SK-N-SH (cell line): ENCODE results near the gene SLC6A17. TPM values are rescaled to one million over a fixed set of nuclear protein-coding genes. Genes with fewer than 3 reads are reported as not detected.
A peak's percentile ranks its signal among the peaks of the same experiment; 100 is the strongest.

Experiments used
- CTCF ChIA-PET: fragments of 300-600, 350-600 bp; formaldehyde crosslinking; extraction: SDS; loops from one replicate; lab custom pipeline; 2021; lab: Yijun Ruan, JAX
- POLR2A ChIA-PET: fragments of 350-600 bp; sonication (Branson Sonifier 250); formaldehyde crosslinking; extraction: SDS; loops from one replicate; lab custom pipeline; 2020; ENCODE audit warnings: antibody characterized with exemption, inconsistent platforms; lab: Yijun Ruan, JAX
- DNase-seq: peaks from one replicate; pipeline ENCODE4 v3.0.0; 2012
- H2AFZ ChIP-seq: fragments of 200-600 bp; sonication (generic); 2 replicates; pipeline ENCODE4 v1.8.1; 2016; ENCODE audit warnings: antibody characterized with exemption, mild to moderate bottlenecking, low read depth
- H3F3A ChIP-seq: fragments of 200-600 bp; sonication (generic); replicated peaks from 2 replicates; pipeline ENCODE3; 2016; ENCODE audit warnings: antibody characterized with exemption, mild to moderate bottlenecking; ENCODE audit not compliant: insufficient read depth
- H3K27ac ChIP-seq, 2 experiments: fragments of 200-500 bp in 1 of 2; fragments of 200-600 bp in 1 of 2; sonication (Bioruptor generic) in 1 of 2; sonication (generic), shearing (Covaris generic) in 1 of 2; 2 replicates each; pipeline versions ENCODE4 v1.5.1 to v1.6.1; 2014 to 2016; ENCODE audit warnings: low read depth in 2 of 2, inconsistent platforms in 1 of 2, low read length in 1 of 2, mild to moderate bottlenecking in 1 of 2, mixed read lengths in 1 of 2
- H3K27me3 ChIP-seq: fragments of 200-600 bp; sonication (generic), shearing (Covaris generic); 2 replicates; pipeline ENCODE4 v1.6.1; 2016; ENCODE audit warnings: mixed run types; ENCODE audit not compliant: insufficient read depth
- H3K36me3 ChIP-seq, 2 experiments: fragments of 200-500 bp in 1 of 2; fragments of 200-600 bp in 1 of 2; sonication (Bioruptor generic) in 1 of 2; sonication (generic) in 1 of 2; replicated peaks in 1 of 2; 2 replicates each; pipeline versions ENCODE3 to v1.5.1; 2014 to 2016; ENCODE audit warnings: low read length in 1 of 2, mild to moderate bottlenecking in 1 of 2; ENCODE audit not compliant: insufficient read depth in 2 of 2, control insufficient read depth in 1 of 2
- H3K4me1 ChIP-seq, 2 experiments: fragments of 200-500 bp in 1 of 2; fragments of 200-600 bp in 1 of 2; sonication (Bioruptor generic) in 1 of 2; sonication (generic), shearing (Covaris generic) in 1 of 2; 2 replicates each; pipeline versions ENCODE4 v1.5.1 to v1.6.1; 2014 to 2016; ENCODE audit warnings: low read depth in 1 of 2, low read length in 1 of 2, mixed run types in 1 of 2; ENCODE audit not compliant: insufficient read depth in 2 of 2, control insufficient read depth in 1 of 2
- H3K4me2 ChIP-seq: fragments of 200-600 bp; sonication (generic), shearing (Covaris generic); 2 replicates; pipeline ENCODE4 v1.6.1; 2017; ENCODE audit warnings: mixed run types
- H3K4me3 ChIP-seq, 2 experiments: fragments of 200-500 bp in 1 of 2; fragments of 200-600 bp in 1 of 2; sonication (Bioruptor generic) in 1 of 2; sonication (generic), shearing (Covaris generic) in 1 of 2; 2 replicates each; pipeline versions ENCODE4 v1.5.1 to v1.8.1; 2014 to 2016; ENCODE audit warnings: low read depth in 2 of 2, inconsistent platforms in 1 of 2, low read length in 1 of 2, mild to moderate bottlenecking in 1 of 2, mixed read lengths in 1 of 2, moderate library complexity in 1 of 2
- H3K79me2 ChIP-seq: fragments of 200-600 bp; sonication (generic); 2 replicates; pipeline ENCODE4 v1.8.1; 2017; ENCODE audit warnings: mild to moderate bottlenecking; ENCODE audit not compliant: insufficient read depth
- H3K9ac ChIP-seq: fragments of 200-600 bp; sonication (generic); 2 replicates; pipeline ENCODE4 v1.6.1; 2017; ENCODE audit warnings: mixed run types
- H3K9me2 ChIP-seq: fragments of 200-600 bp; sonication (generic); 2 replicates; pipeline ENCODE4 v1.6.1; 2017; ENCODE audit warnings: mixed run types
- H3K9me3 ChIP-seq: fragments of 200-600 bp; sonication (generic); 2 replicates; pipeline ENCODE4 v1.6.1; 2017; ENCODE audit warnings: mixed run types, mild to moderate bottlenecking, moderate library complexity
- H4K20me1 ChIP-seq: fragments of 200-600 bp; sonication (generic); 2 replicates; pipeline ENCODE4 v1.6.1; 2017; ENCODE audit warnings: mild to moderate bottlenecking, mixed run types; ENCODE audit not compliant: insufficient read depth
- CHD2 ChIP-seq: fragments of 150-350 bp; IDR thresholded peaks from 2 replicates; pipeline ENCODE4 v1.6.1; 2018; ENCODE audit warnings: low read length; ENCODE audit not compliant: partially characterized antibody
- ELF1 ChIP-seq: IDR thresholded peaks from 2 replicates; pipeline ENCODE4 v1.4.0; 2012
- EP300 ChIP-seq, 2 experiments: IDR thresholded peaks; 2 replicates each; pipeline versions ENCODE4 v1.4.0 to v1.6.1; 2012; ENCODE audit warnings: borderline replicate concordance in 1 of 2, low read depth in 1 of 2, low read length in 1 of 2
- JUND ChIP-seq: IDR thresholded peaks from 2 replicates; pipeline ENCODE4 v1.4.0; 2012
- MXI1 ChIP-seq: IDR thresholded peaks from 2 replicates; pipeline ENCODE4 v1.6.1; 2012; ENCODE audit warnings: mild to moderate bottlenecking, low read depth, low read length, improper control_type of control experiment
- NRF1 ChIP-seq: IDR thresholded peaks from 2 replicates; pipeline ENCODE4 v1.6.1; 2012; ENCODE audit warnings: low read depth, mild to moderate bottlenecking, low read length
- RCOR1 ChIP-seq: fragments of 150-350 bp; IDR thresholded peaks from 2 replicates; pipeline ENCODE4 v1.6.1; 2017; ENCODE audit warnings: antibody characterized with exemption, low read length
- RXRA ChIP-seq: IDR thresholded peaks from 2 replicates; pipeline ENCODE4 v1.4.0; 2012; ENCODE audit warnings: low read depth, mild to moderate bottlenecking, borderline replicate concordance
- SIN3A ChIP-seq: IDR thresholded peaks from 2 replicates; pipeline ENCODE4 v1.6.1; 2012; ENCODE audit warnings: low read depth, mild to moderate bottlenecking, low read length, moderate library complexity, borderline replicate concordance
- SMC3 ChIP-seq: IDR thresholded peaks from 2 replicates; pipeline ENCODE4 v1.6.1; 2012; ENCODE audit warnings: low read depth, low read length, improper control_type of control experiment
- TEAD4 ChIP-seq: IDR thresholded peaks from 2 replicates; pipeline ENCODE4 v1.4.0; 2012; ENCODE audit warnings: mild to moderate bottlenecking, borderline replicate concordance; ENCODE audit not compliant: insufficient read depth
- YY1 ChIP-seq: IDR thresholded peaks from 2 replicates; pipeline ENCODE4 v1.4.0; 2012; ENCODE audit warnings: low read depth, mild to moderate bottlenecking
- WGBS: methylation state at CpG from one replicate; pipeline ENCODE4 v1.1.6; 2017; ENCODE audit warnings: low lambda C conversion rate; 5-methylcytosine and 5-hydroxymethylcytosine counted together
- polyA plus RNA-seq, 3 experiments: library from polyadenylated mRNA; depleted of rRNA; stranded (reverse); fragments of >200 nt; gene quantifications; 2 replicates each; pipeline ENCODE4 v1.2.3, GENCODE V29; 2012
- TF ChIP-seq, protein P1 (sequence below): IDR thresholded peaks from 2 replicates; pipeline ENCODE4; 2012
- TF ChIP-seq, protein P2 (sequence below): IDR thresholded peaks from 2 replicates; pipeline ENCODE4 v1.6.1; 2012; ENCODE audit warnings: mild to moderate bottlenecking, low read depth, low read length, moderate library complexity
- TF ChIP-seq, protein P3 (sequence below): fragments of 150-350 bp; IDR thresholded peaks from 2 replicates; pipeline ENCODE4 v1.6.1; 2017; ENCODE audit warnings: antibody characterized with exemption, low read length, low read depth, borderline replicate concordance

SLC6A17 gene
- polyA plus RNA-seq, 1 of the 3 experiments (the other 2 are of a cell fraction), result 0.67 TPM

DNA sequence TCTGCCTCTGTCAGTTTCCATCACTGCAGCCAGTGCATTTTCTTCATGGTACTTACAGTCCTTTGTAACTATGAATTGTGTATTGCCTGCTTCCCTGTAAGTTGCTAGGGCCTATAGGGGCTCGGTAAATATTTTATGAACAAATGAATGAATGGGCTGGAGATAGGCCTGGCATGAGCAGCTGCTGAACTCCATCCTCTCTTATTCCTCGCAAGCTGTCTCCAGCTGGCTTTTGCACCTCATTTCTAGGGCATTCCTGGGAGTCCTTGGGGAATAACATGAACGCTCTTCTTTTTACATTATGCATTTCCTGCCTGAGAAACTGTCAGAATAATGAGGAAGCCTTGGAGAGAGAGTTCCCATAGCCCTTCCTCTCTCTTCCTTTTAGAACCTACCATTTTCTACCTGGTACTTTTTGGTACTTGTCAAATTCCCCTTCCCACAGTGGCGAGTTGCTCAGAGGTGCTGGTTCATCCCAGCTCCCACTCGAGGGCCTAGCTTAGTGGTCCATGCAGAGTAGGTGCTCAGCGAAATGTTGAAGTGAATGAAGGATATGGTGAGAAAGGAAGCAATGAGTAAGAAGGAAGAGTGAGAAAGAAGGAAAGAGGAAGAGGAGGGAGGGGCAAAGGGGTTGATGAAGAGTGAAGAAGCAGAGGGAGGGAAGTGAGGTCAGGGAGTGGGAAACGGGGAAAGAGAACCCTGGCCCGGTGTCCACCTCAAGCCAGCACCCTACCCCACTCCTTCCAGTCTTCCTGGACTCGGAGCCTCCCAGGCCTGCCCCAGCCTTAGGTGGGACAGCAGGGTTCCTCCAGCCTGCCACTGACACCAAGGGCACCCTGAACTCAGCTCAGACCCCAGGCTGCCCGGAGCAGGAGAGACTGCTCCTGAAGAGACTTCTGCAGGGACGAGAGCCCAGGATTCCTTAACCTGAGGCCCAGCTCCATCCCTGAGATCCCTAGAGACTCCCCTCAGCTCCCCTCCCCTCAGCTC is 89.4 kb downstream of the SLC6A17 start (continued):
- TF ChIP-seq CHD2, result no peak
- TF ChIP-seq SMC3, result no peak

DNA sequence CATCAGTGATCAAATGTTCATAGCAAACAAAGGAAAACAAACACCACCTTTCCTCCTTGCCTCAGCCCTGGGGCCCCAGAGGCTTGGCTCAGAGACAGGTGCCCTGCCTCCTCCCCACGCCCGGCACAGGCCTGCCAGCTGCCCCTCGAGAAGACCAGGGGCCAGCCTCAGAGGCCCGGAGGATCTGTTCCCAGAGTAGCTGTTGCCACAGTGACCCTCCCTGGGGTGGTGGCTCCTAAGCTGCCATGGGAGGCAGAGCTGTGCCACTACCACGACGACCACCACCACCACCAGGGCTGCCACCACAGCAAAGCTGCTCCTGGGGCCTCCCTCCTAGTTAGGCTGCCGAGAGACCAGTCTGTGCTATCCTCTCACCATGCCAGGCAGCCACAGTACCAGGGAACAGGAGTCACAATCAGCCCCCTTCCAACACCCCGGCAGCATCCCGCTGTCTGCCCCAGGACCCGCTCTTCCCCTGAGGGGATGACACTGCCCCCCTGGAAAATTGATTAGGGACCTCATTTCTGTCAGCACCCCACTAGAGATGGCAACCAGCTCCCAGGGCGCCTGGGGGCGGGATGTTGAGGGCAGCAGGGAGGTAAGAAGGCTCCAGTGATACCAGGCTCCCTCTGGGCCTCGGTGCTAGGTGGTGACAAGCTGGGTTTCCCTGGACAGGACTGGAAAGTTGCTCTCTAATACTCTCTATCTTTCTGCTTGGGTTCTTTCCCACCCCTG is 90.3 kb downstream of the SLC6A17 start:
- no peak overlapping the region for H3K9ac ChIP-seq
- no peaks in the 10 kb centered on the region for H3K9me3 ChIP-seq
- TF ChIP-seq CHD2 (no peak), JUND (no peak), TEAD4 (no peak), RCOR1 (no peak), EP300 (IDR thresholded peaks at IDR 0.05; ENCODE audit: borderline replicate concordance in 1 of 2, low read depth in 1 of 2, low read length in 1 of 2) (no peak), MXI1 (no peak), ELF1 (no peak), RXRA (no peak), SIN3A (no peak), NRF1 (no peak), YY1 (no peak)
- TF ChIP-seq, protein P1, sequence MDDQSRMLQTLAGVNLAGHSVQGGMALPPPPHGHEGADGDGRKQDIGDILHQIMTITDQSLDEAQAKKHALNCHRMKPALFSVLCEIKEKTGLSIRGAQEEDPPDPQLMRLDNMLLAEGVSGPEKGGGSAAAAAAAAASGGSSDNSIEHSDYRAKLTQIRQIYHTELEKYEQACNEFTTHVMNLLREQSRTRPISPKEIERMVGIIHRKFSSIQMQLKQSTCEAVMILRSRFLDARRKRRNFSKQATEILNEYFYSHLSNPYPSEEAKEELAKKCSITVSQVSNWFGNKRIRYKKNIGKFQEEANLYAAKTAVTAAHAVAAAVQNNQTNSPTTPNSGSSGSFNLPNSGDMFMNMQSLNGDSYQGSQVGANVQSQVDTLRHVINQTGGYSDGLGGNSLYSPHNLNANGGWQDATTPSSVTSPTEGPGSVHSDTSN, result no peak
- TF ChIP-seq, protein P2, sequence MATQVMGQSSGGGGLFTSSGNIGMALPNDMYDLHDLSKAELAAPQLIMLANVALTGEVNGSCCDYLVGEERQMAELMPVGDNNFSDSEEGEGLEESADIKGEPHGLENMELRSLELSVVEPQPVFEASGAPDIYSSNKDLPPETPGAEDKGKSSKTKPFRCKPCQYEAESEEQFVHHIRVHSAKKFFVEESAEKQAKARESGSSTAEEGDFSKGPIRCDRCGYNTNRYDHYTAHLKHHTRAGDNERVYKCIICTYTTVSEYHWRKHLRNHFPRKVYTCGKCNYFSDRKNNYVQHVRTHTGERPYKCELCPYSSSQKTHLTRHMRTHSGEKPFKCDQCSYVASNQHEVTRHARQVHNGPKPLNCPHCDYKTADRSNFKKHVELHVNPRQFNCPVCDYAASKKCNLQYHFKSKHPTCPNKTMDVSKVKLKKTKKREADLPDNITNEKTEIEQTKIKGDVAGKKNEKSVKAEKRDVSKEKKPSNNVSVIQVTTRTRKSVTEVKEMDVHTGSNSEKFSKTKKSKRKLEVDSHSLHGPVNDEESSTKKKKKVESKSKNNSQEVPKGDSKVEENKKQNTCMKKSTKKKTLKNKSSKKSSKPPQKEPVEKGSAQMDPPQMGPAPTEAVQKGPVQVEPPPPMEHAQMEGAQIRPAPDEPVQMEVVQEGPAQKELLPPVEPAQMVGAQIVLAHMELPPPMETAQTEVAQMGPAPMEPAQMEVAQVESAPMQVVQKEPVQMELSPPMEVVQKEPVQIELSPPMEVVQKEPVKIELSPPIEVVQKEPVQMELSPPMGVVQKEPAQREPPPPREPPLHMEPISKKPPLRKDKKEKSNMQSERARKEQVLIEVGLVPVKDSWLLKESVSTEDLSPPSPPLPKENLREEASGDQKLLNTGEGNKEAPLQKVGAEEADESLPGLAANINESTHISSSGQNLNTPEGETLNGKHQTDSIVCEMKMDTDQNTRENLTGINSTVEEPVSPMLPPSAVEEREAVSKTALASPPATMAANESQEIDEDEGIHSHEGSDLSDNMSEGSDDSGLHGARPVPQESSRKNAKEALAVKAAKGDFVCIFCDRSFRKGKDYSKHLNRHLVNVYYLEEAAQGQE, result no peak
- TF ChIP-seq, protein P3, sequence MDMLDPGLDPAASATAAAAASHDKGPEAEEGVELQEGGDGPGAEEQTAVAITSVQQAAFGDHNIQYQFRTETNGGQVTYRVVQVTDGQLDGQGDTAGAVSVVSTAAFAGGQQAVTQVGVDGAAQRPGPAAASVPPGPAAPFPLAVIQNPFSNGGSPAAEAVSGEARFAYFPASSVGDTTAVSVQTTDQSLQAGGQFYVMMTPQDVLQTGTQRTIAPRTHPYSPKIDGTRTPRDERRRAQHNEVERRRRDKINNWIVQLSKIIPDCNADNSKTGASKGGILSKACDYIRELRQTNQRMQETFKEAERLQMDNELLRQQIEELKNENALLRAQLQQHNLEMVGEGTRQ, result no peak
- H3F3A ChIP-seq, result no peaks in the 10 kb centered on the region
- WGBS, result 80% methylated on average over 9 of the region's 13 CpGs
- CTCF ChIA-PET, result interaction anchor here (0.6 to 2.5 kb wide), 7 partner anchors 10 to 220 kb away, joined by 3 to 8 read pairs (median 3); no protein-coding TSS in a partner anchor
- no peaks in the 10 kb centered on the region for H3K79me2 ChIP-seq
- no peak overlapping the region for H2AFZ ChIP-seq
- H3K4me1 ChIP-seq, result peaks cover 0 to 24% of the 10 kb centered on the region in 2 experiments; a peak in 2 of 4 replicates
- H3K4me3 ChIP-seq, result no peak overlapping the region
- no peaks in the 10 kb centered on the region for H3K9me2 ChIP-seq
- DNase-seq, result peak; percentile 53
- no peak overlapping the region for H3K4me2 ChIP-seq
- H3K36me3 ChIP-seq, result no peaks in the 10 kb centered on the region
- POLR2A ChIA-PET, result no interaction called here
- no peaks in the 10 kb centered on the region for H3K27me3 ChIP-seq
- H3K27ac ChIP-seq, result no peak overlapping the region; a peak in 1 of 4 replicates
- H4K20me1 ChIP-seq, result no peaks in the 10 kb centered on the region
